Keratinocyte (primary cell): ENCODE data around the gene CPED1. TPM values are rescaled to one million over a fixed set of nuclear protein-coding genes. Genes with fewer than 3 reads are reported as not detected.

Source experiments
- DNase-seq: peaks from one replicate; pipeline ENCODE4 v3.0.0-alpha.2; 2011; ENCODE audit warnings: low read depth, missing footprints, low spot score
- FAIRE-seq: peaks from 2 replicates; lab custom pipeline; 2011; peaks lifted over from hg19 to GRCh38; lab: Jason Lieb, UNC
- H2AFZ ChIP-seq: 2 replicates; pipeline ENCODE4 v1.6.0; 2012; ENCODE audit warnings: low read length, control low read depth, inconsistent platforms; ENCODE audit not compliant: control insufficient read depth
- H3K27ac ChIP-seq: 2 replicates; pipeline ENCODE4 v1.5.1; 2011; ENCODE audit warnings: low read length; ENCODE audit not compliant: control insufficient read depth, insufficient read depth
- H3K27me3 ChIP-seq: 3 replicates; pipeline ENCODE4 v1.6.0; 2011; ENCODE audit warnings: low read length; ENCODE audit not compliant: control insufficient read depth, insufficient read depth; ENCODE audit errors: extremely low read depth
- H3K36me3 ChIP-seq, 2 experiments: 2 replicates in 1 of 2; 3 replicates in 1 of 2; pipeline ENCODE4 v1.5.1; 2011; ENCODE audit warnings: low read length in 2 of 2, mild to moderate bottlenecking in 1 of 2; ENCODE audit not compliant: control insufficient read depth in 2 of 2, insufficient read depth in 2 of 2; ENCODE audit errors: extremely low read depth in 1 of 2
- H3K4me1 ChIP-seq: 3 replicates; pipeline ENCODE4 v1.5.1; 2011; ENCODE audit warnings: low read length; ENCODE audit not compliant: control insufficient read depth, insufficient read depth; ENCODE audit errors: extremely low read depth
- H3K4me2 ChIP-seq: 3 replicates; pipeline ENCODE4 v1.6.0; 2011; ENCODE audit warnings: low read depth, low read length; ENCODE audit not compliant: control insufficient read depth, insufficient read depth; ENCODE audit errors: extremely low read depth
- H3K4me3 ChIP-seq, 3 experiments: fragments of 200-600 bp in 1 of 3; sonication (generic) in 1 of 3; 2 replicates in 2 of 3; 3 replicates in 1 of 3; pipeline ENCODE4 v1.5.1; 2011 to 2016; ENCODE audit warnings: low read length in 3 of 3, mild to moderate bottlenecking in 3 of 3, control low read depth in 2 of 3, inconsistent platforms in 1 of 3, low read depth in 1 of 3, mixed read lengths in 1 of 3, mixed run types in 1 of 3, moderate library complexity in 1 of 3; ENCODE audit not compliant: control insufficient read depth in 2 of 3, insufficient read depth in 2 of 3; ENCODE audit errors: extremely low read depth in 1 of 3
- H3K79me2 ChIP-seq: 2 replicates; pipeline ENCODE4 v1.6.0; 2012; ENCODE audit warnings: low read length; ENCODE audit not compliant: control insufficient read depth, insufficient read depth
- H3K9ac ChIP-seq: 3 replicates; pipeline ENCODE4 v1.6.0; 2011; ENCODE audit warnings: low read length; ENCODE audit not compliant: control insufficient read depth, insufficient read depth; ENCODE audit errors: extremely low read depth
- H3K9me1 ChIP-seq: 3 replicates; pipeline ENCODE4 v1.6.0; 2011; ENCODE audit warnings: low read length; ENCODE audit not compliant: control insufficient read depth, insufficient read depth; ENCODE audit errors: extremely low read depth
- H3K9me3 ChIP-seq: 2 replicates; pipeline ENCODE4 v1.5.1; 2012; ENCODE audit warnings: low read depth, low read length; ENCODE audit not compliant: control insufficient read depth
- H4K20me1 ChIP-seq: 3 replicates; pipeline ENCODE4 v1.6.0; 2011; ENCODE audit warnings: low read length; ENCODE audit not compliant: control insufficient read depth, insufficient read depth; ENCODE audit errors: extremely low read depth
- CTCF ChIP-seq, 3 experiments: IDR thresholded peaks in 1 of 3; conservative IDR thresholded peaks in 1 of 3; optimal IDR thresholded peaks in 1 of 3; 2 replicates in 2 of 3; 3 replicates in 1 of 3; pipeline versions ENCODE3 to v1.5.1; 2011; ENCODE audit warnings: low read length in 3 of 3, mild to moderate bottlenecking in 3 of 3, moderate library complexity in 2 of 3, control low read depth in 1 of 3, inconsistent platforms in 1 of 3; ENCODE audit not compliant: insufficient read depth in 2 of 3; ENCODE audit errors: extremely low read depth in 1 of 3
- EZH2 ChIP-seq: IDR thresholded peaks from one replicate; pipeline ENCODE4 v1.6.1; 2012; ENCODE audit warnings: inconsistent platforms, mild to moderate bottlenecking, low read length, moderate library complexity
- dilution Hi-C: fragments of 300-500 bp; cut with MboI; formaldehyde crosslinking; loops from one replicate; pipeline ENCODE4 v1.7.0; 2020; ENCODE audit warnings: low sequenced_read_pairs; ENCODE audit not compliant: extremely low pct_ligation_motif_present
- polyA plus RNA-seq, 5 experiments: library from polyadenylated mRNA; depleted of rRNA in 3 of 5; stranded (reverse) in 3 of 5; stranded (forward) in 1 of 5; unstranded in 1 of 5; fragments of >200 nt; gene quantifications; 1 replicate in 1 of 5; 2 replicates in 3 of 5; 3 replicates in 1 of 5; pipeline versions ENCODE4 v1.2.1 to v1.2.3, GENCODE V29; 2011 to 2012; ENCODE audit warnings: missing spikeins in 2 of 5, low read depth in 1 of 5, low replicate concordance in 1 of 5

The CPED1 gene
- polyA plus RNA-seq, 1 donor (not counting 4 experiments of a cell fraction or from before 2014, with no cell fraction given): 0.62 TPM

- no peaks in the 10 kb centered on the region for H4K20me1 ChIP-seq
- no peaks in the 10 kb centered on the region for H3K36me3 ChIP-seq
- dilution Hi-C loops: no loop called here
- no peak overlapping the region for H3K4me3 ChIP-seq
- H3K27ac ChIP-seq: no peak overlapping the region
- no peak for DNase-seq
- H2AFZ ChIP-seq: no peak overlapping the region
- no peaks in the 10 kb centered on the region for H3K9me1 ChIP-seq
- H3K4me1 ChIP-seq: peaks cover 19% of the 10 kb centered on the region
- H3K9me3 ChIP-seq: no peaks in the 10 kb centered on the region
- no peak overlapping the region for H3K4me2 ChIP-seq
- H3K79me2 ChIP-seq: no peaks in the 10 kb centered on the region
- no peak overlapping the region for H3K9ac ChIP-seq
- no peaks in the 10 kb centered on the region for H3K27me3 ChIP-seq
- TF ChIP-seq EZH2 (no peak), CTCF (optimal IDR thresholded peaks at IDR 0.05 in 1 of 3, IDR thresholded peaks at IDR 0.05 in 1 of 3, conservative IDR thresholded peaks at IDR 0.05 in 1 of 3; ENCODE audit: extremely low read depth in 1 of 3, insufficient read depth in 2 of 3, low read length in 3 of 3) (no peak)
- FAIRE-seq: no peak
These were observed 3.9 kb downstream of the CPED1 start for GRCh38 chr7:120992272-120992964.

GRCh38 chr7:120992965-120993494, 4.5 kb downstream of the CPED1 start:
- H3K79me2 ChIP-seq: no peaks in the 10 kb centered on the region
- no peaks in the 10 kb centered on the region for H4K20me1 ChIP-seq
- no peak for TF ChIP-seq EZH2
- no peak for TF ChIP-seq CTCF (optimal IDR thresholded peaks at IDR 0.05 in 1 of 3, IDR thresholded peaks at IDR 0.05 in 1 of 3, conservative IDR thresholded peaks at IDR 0.05 in 1 of 3; ENCODE audit: extremely low read depth in 1 of 3, insufficient read depth in 2 of 3, low read length in 3 of 3)
- H3K36me3 ChIP-seq: no peaks in the 10 kb centered on the region
- dilution Hi-C loops: no loop called here
- H2AFZ ChIP-seq: no peak overlapping the region
- no peak overlapping the region for H3K9ac ChIP-seq
- H3K27me3 ChIP-seq: no peaks in the 10 kb centered on the region
- DNase-seq (no peak), FAIRE-seq (no peak)
- no peaks in the 10 kb centered on the region for H3K9me1 ChIP-seq
- no peak overlapping the region for H3K27ac ChIP-seq
- no peak overlapping the region for H3K4me2 ChIP-seq
- no peaks in the 10 kb centered on the region for H3K9me3 ChIP-seq
- H3K4me1 ChIP-seq: peaks cover 15% of the 10 kb centered on the region
- no peak overlapping the region for H3K4me3 ChIP-seq
